GM20000 (cell line): ENCODE measurements around the gene STX12.

Experiments
- DNase-seq: peaks from one replicate; pipeline ENCODE4 v3.0.0; 2012; ENCODE audit warnings: low spot score
- CTCF ChIP-seq: IDR thresholded peaks from 2 replicates; pipeline ENCODE4 v1.5.1; 2012; ENCODE audit warnings: mild to moderate bottlenecking, control low read depth; ENCODE audit errors: extremely low read depth, missing control alignments

The STX12 gene

GRCh38 chr1:27741121-27741520 lies 31.9 kb upstream of the STX12 start:
- no peak for TF ChIP-seq CTCF

GRCh38 chr1:27744556-27744955 lies 28.5 kb upstream of the STX12 start:
- DNase-seq = no peak
- no peak for TF ChIP-seq CTCF

More at GRCh38 chr1:27741121-27741520, 31.9 kb upstream of the STX12 start:
- DNase-seq = no peak

- DNase-seq = no peak
- TF ChIP-seq CTCF = no peak
Observed at GRCh38 chr1:27745466-27745865, 27.6 kb upstream of the STX12 start.

- DNase-seq = no peak
- no peak for TF ChIP-seq CTCF
Observed at GRCh38 chr1:27752360-27752759, 20.7 kb upstream of the STX12 start.

- no peak for DNase-seq
- TF ChIP-seq CTCF = no peak
Observed at GRCh38 chr1:27755286-27755685, 17.7 kb upstream of the STX12 start.

GRCh38 chr1:27755865-27756264 lies 17.2 kb upstream of the STX12 start:
- DNase-seq = no peak
- no peak for TF ChIP-seq CTCF

GRCh38 chr1:27759236-27759635 lies 13.8 kb upstream of the STX12 start:
- no peak for TF ChIP-seq CTCF
- DNase-seq = no peak
